ENCODE results near the gene THSD4.

GRCh38 chr15:71565631-71566160 is 450.4 kb downstream of the THSD4 start:
- TF ChIP-seq POLR2A (IDR thresholded peaks at IDR 0.05): no peak
- no peak for TF ChIP-seq CTCF (IDR thresholded peaks at IDR 0.05)
